DOHH2 (cell line): ENCODE data around the gene ACAD9.

Experiments used
- CTCF ChIP-seq: fragments of 200-600 bp; sonication (generic); IDR thresholded peaks from one replicate; pipeline ENCODE4 v1.5.1; 2014; ENCODE audit warnings: antibody characterized with exemption, mild to moderate bottlenecking, low read depth, low read length; ENCODE audit not compliant: poor library complexity, severe bottlenecking
- EZH2phosphoT487 ChIP-seq: fragments of 200-600 bp; sonication (generic); IDR thresholded peaks from 2 replicates; pipeline ENCODE4 v1.6.1; 2017; ENCODE audit warnings: borderline replicate concordance, mild to moderate bottlenecking, antibody characterized with exemption, low read length, moderate library complexity, mixed read lengths

GRCh38 chr3:128872744-128873143, 6.7 kb upstream of the ACAD9 start:
- no peak for TF ChIP-seq EZH2phosphoT487
- TF ChIP-seq CTCF, result no peak
